HCT116 (cell line): ENCODE results near the gene STAC2.

Experiments
- EZH2phosphoT487 ChIP-seq: fragments of 200-600 bp; IDR thresholded peaks from 2 replicates; pipeline ENCODE4 v1.6.1; 2018; ENCODE audit warnings: antibody characterized with exemption, borderline replicate concordance
- POLR2AphosphoS5 ChIP-seq: IDR thresholded peaks from 2 replicates; pipeline ENCODE4 v1.6.1; 2011; ENCODE audit warnings: mild to moderate bottlenecking, low read depth, low read length, moderate library complexity
- TF ChIP-seq, protein P1 (sequence below), 3 experiments: fragments of 200-600 bp in 1 of 3; sonication (generic) in 1 of 3; IDR thresholded peaks in 2 of 3; conservative IDR thresholded peaks in 1 of 3; 2 replicates each; pipeline ENCODE4 v1.5.1; 2012 to 2017; ENCODE audit warnings: low read depth in 2 of 3, low read length in 2 of 3, antibody characterized with exemption in 1 of 3, borderline replicate concordance in 1 of 3, control low read depth in 1 of 3, mild to moderate bottlenecking in 1 of 3, mixed read lengths in 1 of 3, mixed run types in 1 of 3, moderate library complexity in 1 of 3; ENCODE audit not compliant: insufficient read depth in 1 of 3

DNA sequence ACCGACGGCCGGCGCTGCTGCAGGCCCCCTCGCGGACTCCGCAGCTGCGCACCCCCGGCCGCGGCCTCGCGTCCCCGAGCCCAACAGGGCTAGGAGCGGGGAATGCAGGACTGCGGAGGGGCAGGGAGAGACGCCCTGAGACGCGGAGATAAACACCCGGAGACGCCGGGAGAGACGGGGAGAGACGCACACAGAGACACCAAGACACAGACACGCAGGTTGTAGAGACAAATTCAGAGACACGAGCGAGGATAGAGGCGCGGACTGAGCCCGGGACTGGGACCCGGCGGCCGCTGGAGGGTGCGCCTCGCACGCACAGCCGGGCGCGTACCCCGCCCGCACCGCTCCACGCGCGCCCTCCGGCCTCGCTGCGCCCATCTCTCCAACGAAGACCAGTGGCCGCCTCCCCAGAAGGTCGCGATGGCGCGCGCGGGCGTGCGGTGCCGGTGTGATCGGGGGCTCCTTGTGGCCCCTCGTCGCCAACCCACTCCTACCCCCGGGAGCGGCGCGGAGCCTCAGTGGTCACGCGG lies 902 bp downstream of the STAC2 start:
- TF ChIP-seq, protein P1, sequence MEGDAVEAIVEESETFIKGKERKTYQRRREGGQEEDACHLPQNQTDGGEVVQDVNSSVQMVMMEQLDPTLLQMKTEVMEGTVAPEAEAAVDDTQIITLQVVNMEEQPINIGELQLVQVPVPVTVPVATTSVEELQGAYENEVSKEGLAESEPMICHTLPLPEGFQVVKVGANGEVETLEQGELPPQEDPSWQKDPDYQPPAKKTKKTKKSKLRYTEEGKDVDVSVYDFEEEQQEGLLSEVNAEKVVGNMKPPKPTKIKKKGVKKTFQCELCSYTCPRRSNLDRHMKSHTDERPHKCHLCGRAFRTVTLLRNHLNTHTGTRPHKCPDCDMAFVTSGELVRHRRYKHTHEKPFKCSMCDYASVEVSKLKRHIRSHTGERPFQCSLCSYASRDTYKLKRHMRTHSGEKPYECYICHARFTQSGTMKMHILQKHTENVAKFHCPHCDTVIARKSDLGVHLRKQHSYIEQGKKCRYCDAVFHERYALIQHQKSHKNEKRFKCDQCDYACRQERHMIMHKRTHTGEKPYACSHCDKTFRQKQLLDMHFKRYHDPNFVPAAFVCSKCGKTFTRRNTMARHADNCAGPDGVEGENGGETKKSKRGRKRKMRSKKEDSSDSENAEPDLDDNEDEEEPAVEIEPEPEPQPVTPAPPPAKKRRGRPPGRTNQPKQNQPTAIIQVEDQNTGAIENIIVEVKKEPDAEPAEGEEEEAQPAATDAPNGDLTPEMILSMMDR (IDR thresholded peaks at IDR 0.05 in 2 of 3, conservative IDR thresholded peaks at IDR 0.05 in 1 of 3; ENCODE audit: borderline replicate concordance in 1 of 3, insufficient read depth in 1 of 3, low read depth in 2 of 3, low read length in 2 of 3): no peak
- no peak for TF ChIP-seq POLR2AphosphoS5
- TF ChIP-seq EZH2phosphoT487: no peak
